ENCODE measurements around the gene SAPCD2.

GRCh38 chr9:137103206-137103999 lies 33.0 kb upstream of the SAPCD2 start:
- no peak for TF ChIP-seq POLR2A (IDR thresholded peaks at IDR 0.05; ENCODE audit: low read depth, low read length)
- TF ChIP-seq POLR2AphosphoS5 (IDR thresholded peaks at IDR 0.05; ENCODE audit: low read depth, low read length) = no peak

All from GM12892 (cell line).